HepG2 (cell line): ENCODE data around the gene ICAM3.

Source experiments
- MAZ ChIP-seq, 2 experiments: sonication (generic) in 1 of 2; formaldehyde crosslinking in 1 of 2; IDR thresholded peaks; 2 replicates each; pipeline versions ENCODE4 v1.5.0 to v1.6.1; 2012 to 2020; ENCODE audit warnings: low read depth in 2 of 2, mild to moderate bottlenecking in 2 of 2, borderline replicate concordance in 1 of 2, improper control_type of control experiment in 1 of 2, low read length in 1 of 2, missing genetic modification reagents in 1 of 2, moderate library complexity in 1 of 2
- POLR2AphosphoS5 ChIP-seq: IDR thresholded peaks from 2 replicates; pipeline ENCODE4 v1.6.1; 2012; ENCODE audit warnings: low read depth, low read length
- TF ChIP-seq, protein P1 (sequence below): sonication (generic); formaldehyde crosslinking; IDR thresholded peaks from 2 replicates; pipeline ENCODE4 v1.5.0; 2020; ENCODE audit warnings: mild to moderate bottlenecking, missing genetic modification reagents, moderate library complexity

DNA sequence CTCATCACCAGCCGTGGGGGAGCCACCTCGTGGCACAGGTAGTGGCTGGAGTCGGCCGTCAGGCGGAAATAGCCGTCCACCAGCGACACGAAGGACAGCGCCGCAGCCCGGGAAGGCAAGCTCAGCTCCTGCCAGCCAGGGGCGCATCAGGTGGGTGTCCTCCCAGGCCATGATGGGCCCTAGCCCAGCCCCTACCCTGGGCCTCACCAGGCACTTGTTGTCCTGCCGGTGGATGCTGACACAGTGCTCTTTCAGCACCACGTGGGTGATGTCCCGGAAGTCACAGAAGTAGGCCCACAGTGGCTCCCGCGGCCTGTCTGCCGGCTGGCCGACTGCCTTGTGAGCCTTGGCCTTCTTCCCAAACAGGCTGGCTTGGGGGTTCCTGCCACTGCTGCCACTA, 25.2 kb upstream of the ICAM3 start:
- TF ChIP-seq, protein P1, sequence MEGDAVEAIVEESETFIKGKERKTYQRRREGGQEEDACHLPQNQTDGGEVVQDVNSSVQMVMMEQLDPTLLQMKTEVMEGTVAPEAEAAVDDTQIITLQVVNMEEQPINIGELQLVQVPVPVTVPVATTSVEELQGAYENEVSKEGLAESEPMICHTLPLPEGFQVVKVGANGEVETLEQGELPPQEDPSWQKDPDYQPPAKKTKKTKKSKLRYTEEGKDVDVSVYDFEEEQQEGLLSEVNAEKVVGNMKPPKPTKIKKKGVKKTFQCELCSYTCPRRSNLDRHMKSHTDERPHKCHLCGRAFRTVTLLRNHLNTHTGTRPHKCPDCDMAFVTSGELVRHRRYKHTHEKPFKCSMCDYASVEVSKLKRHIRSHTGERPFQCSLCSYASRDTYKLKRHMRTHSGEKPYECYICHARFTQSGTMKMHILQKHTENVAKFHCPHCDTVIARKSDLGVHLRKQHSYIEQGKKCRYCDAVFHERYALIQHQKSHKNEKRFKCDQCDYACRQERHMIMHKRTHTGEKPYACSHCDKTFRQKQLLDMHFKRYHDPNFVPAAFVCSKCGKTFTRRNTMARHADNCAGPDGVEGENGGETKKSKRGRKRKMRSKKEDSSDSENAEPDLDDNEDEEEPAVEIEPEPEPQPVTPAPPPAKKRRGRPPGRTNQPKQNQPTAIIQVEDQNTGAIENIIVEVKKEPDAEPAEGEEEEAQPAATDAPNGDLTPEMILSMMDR (CRISPR knock-in tag) = no peak
- TF ChIP-seq MAZ (IDR thresholded peaks at IDR 0.05; ENCODE audit: borderline replicate concordance, low read depth, low read length) (no peak), MAZ (CRISPR knock-in tag; IDR thresholded peaks at IDR 0.05; ENCODE audit: low read depth) (no peak), POLR2AphosphoS5 (no peak)
